Measurements from ENCODE around the gene LPCAT2. TPM values are rescaled to one million over a fixed set of nuclear protein-coding genes. Genes with fewer than 3 reads are reported as not detected.

Gene LPCAT2
- total and polyA plus RNA-seq, 2 of the 13 experiments (the other 11 are each of a cell fraction or from before 2014, with no cell fraction given): 9.9 to 17.6 TPM

- TF ChIP-seq ZNF280D (CRISPR knock-in tag; IDR thresholded peaks at IDR 0.05): no peak
- no peak for TF ChIP-seq FOXJ3 (CRISPR knock-in tag; IDR thresholded peaks at IDR 0.05; ENCODE audit: borderline replicate concordance)
- no peak for TF ChIP-seq ZNF737 (CRISPR knock-in tag; IDR thresholded peaks at IDR 0.05; ENCODE audit: borderline replicate concordance)
- 0 out of 2 replicates have a peak, but pooled peaks have one; percentile 42 for TF ChIP-seq ZSCAN12 (CRISPR knock-in tag; IDR thresholded peaks at IDR 0.05)
- no peak for TF ChIP-seq NR2F1 (CRISPR knock-in tag; IDR thresholded peaks at IDR 0.05)
- TF ChIP-seq, protein P1, sequence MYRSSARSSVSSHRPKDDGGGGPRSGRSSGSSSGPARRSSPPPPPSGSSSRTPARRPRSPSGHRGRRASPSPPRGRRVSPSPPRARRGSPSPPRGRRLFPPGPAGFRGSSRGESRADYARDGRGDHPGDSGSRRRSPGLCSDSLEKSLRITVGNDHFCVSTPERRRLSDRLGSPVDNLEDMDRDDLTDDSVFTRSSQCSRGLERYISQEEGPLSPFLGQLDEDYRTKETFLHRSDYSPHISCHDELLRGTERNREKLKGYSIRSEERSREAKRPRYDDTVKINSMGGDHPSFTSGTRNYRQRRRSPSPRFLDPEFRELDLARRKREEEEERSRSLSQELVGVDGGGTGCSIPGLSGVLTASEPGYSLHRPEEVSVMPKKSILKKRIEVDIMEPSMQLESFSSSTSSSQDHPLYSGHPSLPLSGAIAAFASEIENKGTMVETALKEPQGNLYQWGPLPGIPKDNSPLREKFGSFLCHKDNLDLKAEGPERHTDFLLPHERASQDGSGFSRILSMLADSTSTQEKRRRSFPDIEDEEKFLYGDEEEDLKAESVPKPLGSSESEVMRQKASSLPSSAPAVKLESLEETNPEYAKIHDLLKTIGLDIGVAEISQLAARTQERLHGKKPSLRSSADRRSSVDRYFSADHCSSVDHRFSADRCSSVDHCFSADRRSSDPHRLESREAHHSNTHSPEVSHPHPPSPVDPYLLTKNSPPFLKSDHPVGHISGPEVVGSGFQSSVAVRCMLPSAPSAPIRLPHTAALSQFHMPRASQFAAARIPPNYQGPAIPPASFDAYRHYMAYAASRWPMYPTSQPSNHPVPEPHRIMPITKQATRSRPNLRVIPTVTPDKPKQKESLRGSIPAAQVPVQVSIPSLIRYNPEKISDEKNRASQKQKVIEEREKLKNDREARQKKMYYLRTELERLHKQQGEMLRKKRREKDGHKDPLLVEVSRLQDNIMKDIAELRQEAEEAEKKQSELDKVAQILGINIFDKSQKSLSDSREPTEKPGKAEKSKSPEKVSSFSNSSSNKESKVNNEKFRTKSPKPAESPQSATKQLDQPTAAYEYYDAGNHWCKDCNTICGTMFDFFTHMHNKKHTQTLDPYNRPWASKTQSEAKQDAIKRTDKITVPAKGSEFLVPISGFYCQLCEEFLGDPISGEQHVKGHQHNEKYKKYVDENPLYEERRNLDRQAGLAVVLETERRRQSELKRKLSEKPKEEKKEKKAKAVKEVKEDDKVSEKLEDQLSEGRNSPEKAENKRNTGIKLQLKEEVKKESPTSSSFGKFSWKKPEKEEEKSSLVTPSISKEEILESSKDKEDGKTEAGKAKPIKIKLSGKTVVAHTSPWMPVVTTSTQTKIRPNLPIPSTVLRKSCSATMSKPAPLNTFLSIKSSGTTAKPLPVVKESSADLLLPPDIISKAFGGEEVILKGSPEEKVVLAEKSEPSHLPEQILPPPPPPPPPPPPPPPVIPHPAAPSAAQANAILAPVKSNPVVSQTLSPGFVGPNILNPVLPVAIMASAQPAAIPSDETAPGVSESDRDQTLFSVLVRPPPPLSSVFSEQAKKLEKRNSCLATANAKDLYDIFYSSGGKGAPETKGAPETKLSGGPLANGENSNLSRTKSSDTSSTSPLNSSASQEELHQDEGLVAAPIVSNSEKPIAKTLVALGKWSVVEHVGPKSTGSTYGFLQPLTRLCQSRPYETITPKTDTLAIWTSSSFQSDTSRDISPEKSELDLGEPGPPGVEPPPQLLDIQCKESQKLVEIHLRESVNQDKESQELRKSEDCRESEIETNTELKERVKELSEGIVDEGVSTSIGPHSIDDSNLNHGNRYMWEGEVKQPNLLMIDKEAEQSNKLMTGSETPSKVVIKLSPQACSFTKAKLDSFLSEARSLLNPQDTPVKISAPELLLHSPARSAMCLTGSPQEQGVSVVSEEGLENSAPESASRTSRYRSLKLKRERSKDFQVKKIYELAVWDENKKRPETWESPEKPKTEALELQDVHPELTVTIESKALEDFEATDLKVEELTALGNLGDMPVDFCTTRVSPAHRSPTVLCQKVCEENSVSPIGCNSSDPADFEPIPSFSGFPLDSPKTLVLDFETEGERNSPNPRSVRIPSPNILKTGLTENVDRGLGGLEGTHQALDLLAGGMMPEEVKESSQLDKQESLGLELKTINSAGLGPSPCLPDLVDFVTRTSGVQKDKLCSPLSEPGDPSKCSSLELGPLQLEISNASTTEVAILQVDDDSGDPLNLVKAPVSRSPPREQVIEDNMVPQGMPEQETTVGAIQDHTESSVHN (CRISPR knock-in tag; IDR thresholded peaks at IDR 0.05): no peak
- no peak for TF ChIP-seq SRSF4 (IDR thresholded peaks at IDR 0.05; ENCODE audit: low read depth, low read length, poor library complexity, severe bottlenecking)
- TF ChIP-seq STAG1 (CRISPR knock-in tag; IDR thresholded peaks at IDR 0.05): no peak; the same call in 1 of the 2 replicates
- peak; percentile 47; the same call in 1 of the 2 replicates for TF ChIP-seq KDM2A (CRISPR knock-in tag; IDR thresholded peaks at IDR 0.05; ENCODE audit: borderline replicate concordance, low read depth)
- TF ChIP-seq HDAC1 (CRISPR knock-in tag; IDR thresholded peaks at IDR 0.05): peak; percentile 49; the same call in 1 of the 2 replicates
- no peak for TF ChIP-seq ZBTB33 (CRISPR knock-in tag; IDR thresholded peaks at IDR 0.05)
- TF ChIP-seq EZH2 (conservative IDR thresholded peaks at IDR 0.05; ENCODE audit: low read depth, low read length): no peak
- TF ChIP-seq ZMYM4 (CRISPR knock-in tag; IDR thresholded peaks at IDR 0.05): no peak
Observed at GRCh38 chr16:55508941-55509931, at the start of gene LPCAT2 (continued).

Measured in HepG2 (cell line).